Keratinocyte (primary cell): ENCODE data around the gene GOLM1. TPM values are rescaled to one million over a fixed set of nuclear protein-coding genes. Genes with fewer than 3 reads are reported as not detected.

ENCODE experiments used
- DNase-seq: peaks from one replicate; pipeline ENCODE4 v3.0.0-alpha.2; 2011; ENCODE audit warnings: low read depth, missing footprints, low spot score
- FAIRE-seq: peaks from 2 replicates; lab custom pipeline; 2011; peaks lifted over from hg19 to GRCh38; lab: Jason Lieb, UNC
- H2AFZ ChIP-seq: 2 replicates; pipeline ENCODE4 v1.6.0; 2012; ENCODE audit warnings: low read length, control low read depth, inconsistent platforms; ENCODE audit not compliant: control insufficient read depth
- H3K27ac ChIP-seq: 2 replicates; pipeline ENCODE4 v1.5.1; 2011; ENCODE audit warnings: low read length; ENCODE audit not compliant: control insufficient read depth, insufficient read depth
- H3K27me3 ChIP-seq: 3 replicates; pipeline ENCODE4 v1.6.0; 2011; ENCODE audit warnings: low read length; ENCODE audit not compliant: control insufficient read depth, insufficient read depth; ENCODE audit errors: extremely low read depth
- H3K36me3 ChIP-seq, 2 experiments: 2 replicates in 1 of 2; 3 replicates in 1 of 2; pipeline ENCODE4 v1.5.1; 2011; ENCODE audit warnings: low read length in 2 of 2, mild to moderate bottlenecking in 1 of 2; ENCODE audit not compliant: control insufficient read depth in 2 of 2, insufficient read depth in 2 of 2; ENCODE audit errors: extremely low read depth in 1 of 2
- H3K4me1 ChIP-seq: 3 replicates; pipeline ENCODE4 v1.5.1; 2011; ENCODE audit warnings: low read length; ENCODE audit not compliant: control insufficient read depth, insufficient read depth; ENCODE audit errors: extremely low read depth
- H3K4me2 ChIP-seq: 3 replicates; pipeline ENCODE4 v1.6.0; 2011; ENCODE audit warnings: low read depth, low read length; ENCODE audit not compliant: control insufficient read depth, insufficient read depth; ENCODE audit errors: extremely low read depth
- H3K4me3 ChIP-seq, 3 experiments: fragments of 200-600 bp in 1 of 3; sonication (generic) in 1 of 3; 2 replicates in 2 of 3; 3 replicates in 1 of 3; pipeline ENCODE4 v1.5.1; 2011 to 2016; ENCODE audit warnings: low read length in 3 of 3, mild to moderate bottlenecking in 3 of 3, control low read depth in 2 of 3, inconsistent platforms in 1 of 3, low read depth in 1 of 3, mixed read lengths in 1 of 3, mixed run types in 1 of 3, moderate library complexity in 1 of 3; ENCODE audit not compliant: control insufficient read depth in 2 of 3, insufficient read depth in 2 of 3; ENCODE audit errors: extremely low read depth in 1 of 3
- H3K79me2 ChIP-seq: 2 replicates; pipeline ENCODE4 v1.6.0; 2012; ENCODE audit warnings: low read length; ENCODE audit not compliant: control insufficient read depth, insufficient read depth
- H3K9ac ChIP-seq: 3 replicates; pipeline ENCODE4 v1.6.0; 2011; ENCODE audit warnings: low read length; ENCODE audit not compliant: control insufficient read depth, insufficient read depth; ENCODE audit errors: extremely low read depth
- H3K9me1 ChIP-seq: 3 replicates; pipeline ENCODE4 v1.6.0; 2011; ENCODE audit warnings: low read length; ENCODE audit not compliant: control insufficient read depth, insufficient read depth; ENCODE audit errors: extremely low read depth
- H3K9me3 ChIP-seq: 2 replicates; pipeline ENCODE4 v1.5.1; 2012; ENCODE audit warnings: low read depth, low read length; ENCODE audit not compliant: control insufficient read depth
- H4K20me1 ChIP-seq: 3 replicates; pipeline ENCODE4 v1.6.0; 2011; ENCODE audit warnings: low read length; ENCODE audit not compliant: control insufficient read depth, insufficient read depth; ENCODE audit errors: extremely low read depth
- CTCF ChIP-seq, 3 experiments: IDR thresholded peaks in 1 of 3; conservative IDR thresholded peaks in 1 of 3; optimal IDR thresholded peaks in 1 of 3; 2 replicates in 2 of 3; 3 replicates in 1 of 3; pipeline versions ENCODE3 to v1.5.1; 2011; ENCODE audit warnings: low read length in 3 of 3, mild to moderate bottlenecking in 3 of 3, moderate library complexity in 2 of 3, control low read depth in 1 of 3, inconsistent platforms in 1 of 3; ENCODE audit not compliant: insufficient read depth in 2 of 3; ENCODE audit errors: extremely low read depth in 1 of 3
- EZH2 ChIP-seq: IDR thresholded peaks from one replicate; pipeline ENCODE4 v1.6.1; 2012; ENCODE audit warnings: inconsistent platforms, mild to moderate bottlenecking, low read length, moderate library complexity
- dilution Hi-C: fragments of 300-500 bp; cut with MboI; formaldehyde crosslinking; loops from one replicate; pipeline ENCODE4 v1.7.0; 2020; ENCODE audit warnings: low sequenced_read_pairs; ENCODE audit not compliant: extremely low pct_ligation_motif_present
- polyA plus RNA-seq, 5 experiments: library from polyadenylated mRNA; depleted of rRNA in 3 of 5; stranded (reverse) in 3 of 5; stranded (forward) in 1 of 5; unstranded in 1 of 5; fragments of >200 nt; gene quantifications; 1 replicate in 1 of 5; 2 replicates in 3 of 5; 3 replicates in 1 of 5; pipeline versions ENCODE4 v1.2.1 to v1.2.3, GENCODE V29; 2011 to 2012; ENCODE audit warnings: missing spikeins in 2 of 5, low read depth in 1 of 5, low replicate concordance in 1 of 5

GOLM1 gene
- polyA plus RNA-seq, 1 donor (not counting 4 experiments of a cell fraction or from before 2014, with no cell fraction given), result 17.3 TPM

- Histone ChIP-seq H3K9ac (no peak overlapping the region), H3K27me3 (no peaks in the 10 kb centered on the region), H3K4me2 (no peak overlapping the region), H3K9me1 (no peaks in the 10 kb centered on the region), H4K20me1 (no peaks in the 10 kb centered on the region), H3K79me2 (no peaks in the 10 kb centered on the region), H2AFZ (no peak overlapping the region), H3K36me3 (peaks cover 2 to 4% of the 10 kb centered on the region in 2 experiments), H3K27ac (no peak overlapping the region), H3K4me1 (peaks cover 16% of the 10 kb centered on the region), H3K9me3 (no peaks in the 10 kb centered on the region), H3K4me3 (peak overlapping the region in 1 of 3 experiments; percentile 19)
- TF ChIP-seq EZH2 (no peak), CTCF (optimal IDR thresholded peaks at IDR 0.05 in 1 of 3, IDR thresholded peaks at IDR 0.05 in 1 of 3, conservative IDR thresholded peaks at IDR 0.05 in 1 of 3; ENCODE audit: extremely low read depth in 1 of 3, insufficient read depth in 2 of 3, low read length in 3 of 3) (no peak)
- dilution Hi-C loops, result no loop called here
- no peak for DNase-seq
- FAIRE-seq, result no peak
Measured at GRCh38 chr9:86078731-86079130, 20.6 kb downstream of the GOLM1 start.

GRCh38 chr9:86077276-86077675 lies 22.1 kb downstream of the GOLM1 start:
- dilution Hi-C loops, result no loop called here
- no peaks in the 10 kb centered on the region for H3K9me3 ChIP-seq
- no peaks in the 10 kb centered on the region for H4K20me1 ChIP-seq
- no peak overlapping the region for H3K27ac ChIP-seq
- no peak overlapping the region for H3K4me3 ChIP-seq
- TF ChIP-seq EZH2 (no peak), CTCF (optimal IDR thresholded peaks at IDR 0.05 in 1 of 3, IDR thresholded peaks at IDR 0.05 in 1 of 3, conservative IDR thresholded peaks at IDR 0.05 in 1 of 3; ENCODE audit: extremely low read depth in 1 of 3, insufficient read depth in 2 of 3, low read length in 3 of 3) (no peak)
- DNase-seq, result no peak
- FAIRE-seq, result no peak
- no peak overlapping the region for H3K9ac ChIP-seq
- H3K9me1 ChIP-seq, result no peaks in the 10 kb centered on the region
- peaks cover 16% of the 10 kb centered on the region for H3K4me1 ChIP-seq
- H2AFZ ChIP-seq, result no peak overlapping the region
- H3K27me3 ChIP-seq, result no peaks in the 10 kb centered on the region
- H3K4me2 ChIP-seq, result no peak overlapping the region
- peaks cover 2 to 4% of the 10 kb centered on the region in 2 experiments for H3K36me3 ChIP-seq
- no peaks in the 10 kb centered on the region for H3K79me2 ChIP-seq
